AG04450 (cell line): Measurements from ENCODE around the gene KRT72. TPM values are rescaled to one million over a fixed set of nuclear protein-coding genes. Genes with fewer than 3 reads are reported as not detected.

ENCODE experiments used
- CTCF ChIA-PET: fragments of 300-600, 350-600 bp; formaldehyde crosslinking; extraction: SDS; loops from one replicate; lab custom pipeline; 2022; ENCODE audit warnings: antibody characterized with exemption, inconsistent platforms; lab: Charles Lee
- POLR2A ChIA-PET: fragments of 350-600 bp; formaldehyde crosslinking; extraction: SDS; loops from one replicate; lab custom pipeline; 2021; ENCODE audit warnings: antibody characterized with exemption, inconsistent platforms; lab: Yijun Ruan, JAX
- DNase-seq: peaks from one replicate; pipeline ENCODE4 v3.0.0-alpha.2; 2011; ENCODE audit warnings: low read depth, low spot score
- H3K27ac ChIP-seq: one replicate; pipeline ENCODE4 v1.5.1; 2012; ENCODE audit warnings: low read depth, low read length, control low read depth
- H3K27me3 ChIP-seq: one replicate; pipeline ENCODE4 v1.6.0; 2012; ENCODE audit warnings: low read length; ENCODE audit not compliant: control insufficient read depth, insufficient read depth
- H3K4me3 ChIP-seq: 2 replicates; pipeline ENCODE4 v1.5.1; 2011; ENCODE audit warnings: mild to moderate bottlenecking, low read depth, low read length, control low read depth
- H3K9me3 ChIP-seq: 2 replicates; pipeline ENCODE4 v1.5.1; 2012; ENCODE audit warnings: low read length; ENCODE audit not compliant: control insufficient read depth, insufficient read depth
- CTCF ChIP-seq: IDR thresholded peaks from 2 replicates; pipeline ENCODE4 v1.5.1; 2011; ENCODE audit warnings: low read depth, low read length, control low read depth, inconsistent platforms
- polyA plus RNA-seq: library from polyadenylated mRNA; depleted of rRNA; stranded (reverse); fragments of >200 nt; gene quantifications from 2 replicates; pipeline ENCODE4 v1.2.3, GENCODE V29; 2011

The KRT72 gene
- polyA plus RNA-seq, 1 experiment, result not detected

DNA sequence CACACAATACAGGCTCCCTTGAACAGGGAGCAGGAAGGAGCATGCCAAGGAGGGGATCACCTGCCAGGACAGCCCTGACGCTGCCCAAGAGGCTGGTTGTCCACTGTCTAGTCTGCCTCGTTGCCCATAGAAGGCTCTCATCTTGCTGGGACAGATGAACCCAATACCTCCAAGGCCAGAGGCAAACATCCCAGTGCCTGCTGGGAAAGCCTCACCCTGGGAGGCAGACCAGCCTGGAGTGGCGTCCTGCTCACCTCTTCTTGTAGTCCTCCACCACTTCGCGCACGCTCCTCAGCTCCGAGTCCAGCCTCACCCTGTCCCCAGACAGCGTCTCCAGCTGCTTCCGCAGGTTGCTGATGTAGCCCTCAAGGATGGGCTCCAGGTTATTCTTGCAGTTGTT, 14.6 kb upstream of the KRT72 start:
- no peaks in the 10 kb centered on the region for H3K9me3 ChIP-seq
- no peak overlapping the region for H3K4me3 ChIP-seq
- H3K27me3 ChIP-seq, result peaks cover 23% of the 10 kb centered on the region
- ChIA-PET POLR2A (no interaction called here), CTCF (no interaction called here)
- H3K27ac ChIP-seq, result no peak overlapping the region
- no peak for TF ChIP-seq CTCF
- DNase-seq, result no peak

GRCh38 chr12:52615208-52615868, 14.1 kb upstream of the KRT72 start:
- no peak overlapping the region for H3K4me3 ChIP-seq
- CTCF ChIA-PET, result no interaction called here
- H3K27ac ChIP-seq, result no peak overlapping the region
- no peak for DNase-seq
- H3K27me3 ChIP-seq, result peaks cover 26% of the 10 kb centered on the region
- POLR2A ChIA-PET, result no interaction called here
- no peak for TF ChIP-seq CTCF
- no peaks in the 10 kb centered on the region for H3K9me3 ChIP-seq

DNA sequence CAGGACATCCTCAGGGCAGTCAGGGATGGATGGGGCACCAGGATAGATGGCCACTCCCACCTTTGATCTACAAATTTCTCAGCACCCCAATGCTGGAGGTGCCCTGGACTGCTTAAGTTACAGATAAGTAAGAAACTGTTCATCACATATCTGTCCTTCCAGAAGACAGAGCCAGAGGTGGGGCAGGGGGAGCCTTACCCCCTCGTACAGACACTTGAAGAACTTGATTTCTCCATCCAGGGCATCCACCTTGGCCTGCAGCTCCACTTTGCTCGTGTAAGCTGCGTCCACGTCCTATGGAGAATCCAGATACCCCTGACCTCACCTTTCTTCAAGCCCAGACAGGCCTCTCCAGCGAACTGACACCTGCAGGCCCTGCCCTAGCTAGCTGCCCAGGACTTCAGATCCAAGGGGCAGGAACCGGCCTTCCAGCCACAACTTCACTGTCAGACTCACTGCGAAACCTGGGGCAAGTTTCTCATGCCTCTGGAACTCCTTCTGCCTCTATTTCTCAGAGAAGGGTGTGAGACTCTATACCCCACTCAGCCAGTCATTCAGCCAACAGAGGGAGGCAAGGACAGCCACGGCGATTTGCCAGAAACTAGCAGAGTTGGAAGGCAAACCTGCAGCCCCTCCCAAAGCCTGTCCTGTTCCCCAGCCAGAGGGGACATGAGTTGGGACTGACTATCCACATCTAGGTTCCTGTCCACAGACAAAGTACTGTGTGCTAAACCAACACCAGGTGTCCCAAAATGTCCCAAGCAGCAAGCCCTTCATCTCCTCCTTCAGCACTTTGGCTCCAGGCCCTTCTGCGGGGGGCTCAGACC, 13.3 kb upstream of the KRT72 start:
- ChIA-PET CTCF (no interaction called here), POLR2A (no interaction called here)
- TF ChIP-seq CTCF, result no peak
- H3K9me3 ChIP-seq, result no peaks in the 10 kb centered on the region
- no peak overlapping the region for H3K4me3 ChIP-seq
- H3K27ac ChIP-seq, result no peak overlapping the region
- no peak for DNase-seq
- H3K27me3 ChIP-seq, result peaks cover 25% of the 10 kb centered on the region

DNA sequence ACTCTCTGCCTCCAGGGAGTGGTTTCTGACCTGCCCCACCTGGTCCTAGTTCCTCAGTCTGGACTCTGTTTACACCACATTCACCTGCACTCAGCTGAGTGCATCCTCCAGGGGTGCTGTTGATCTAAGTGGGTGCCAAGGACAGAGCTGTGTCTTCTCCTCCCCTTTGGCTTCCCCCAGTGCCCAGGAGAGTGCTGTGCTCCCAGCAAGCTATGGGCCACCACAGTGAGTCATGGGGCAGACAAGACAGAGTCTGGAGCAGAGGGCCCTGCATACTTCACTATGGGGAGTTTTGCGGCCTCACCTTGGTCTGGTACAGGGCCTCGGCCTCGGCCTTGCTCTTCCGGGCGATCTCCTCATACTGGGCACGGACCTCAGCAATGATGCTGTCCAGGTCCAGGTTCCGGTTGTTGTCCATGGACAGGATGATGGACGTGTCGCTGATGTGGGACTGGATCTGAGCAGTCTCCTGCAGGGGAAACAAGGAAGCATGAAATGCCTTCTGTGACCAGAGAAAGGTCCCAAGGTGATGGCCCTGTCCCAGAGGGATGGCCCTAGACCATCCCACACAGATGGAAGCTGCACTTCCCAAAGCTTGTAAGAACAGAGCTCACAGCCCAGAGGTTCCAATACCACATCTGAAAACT, 12.2 kb upstream of the KRT72 start:
- H3K27ac ChIP-seq, result no peak overlapping the region
- CTCF ChIA-PET, result no interaction called here
- DNase-seq, result no peak
- POLR2A ChIA-PET, result no interaction called here
- no peaks in the 10 kb centered on the region for H3K9me3 ChIP-seq
- no peak overlapping the region for H3K4me3 ChIP-seq
- no peak for TF ChIP-seq CTCF
- H3K27me3 ChIP-seq, result peaks cover 30% of the 10 kb centered on the region
